Inflammatory macrophage treated with lipopolysaccharide for 4 hours (primary cell): ENCODE results near the gene ST7L.

Experiments
- DNase-seq: peaks from one replicate; pipeline ENCODE4 v3.0.0-alpha.2; 2020

The ST7L gene

DNA sequence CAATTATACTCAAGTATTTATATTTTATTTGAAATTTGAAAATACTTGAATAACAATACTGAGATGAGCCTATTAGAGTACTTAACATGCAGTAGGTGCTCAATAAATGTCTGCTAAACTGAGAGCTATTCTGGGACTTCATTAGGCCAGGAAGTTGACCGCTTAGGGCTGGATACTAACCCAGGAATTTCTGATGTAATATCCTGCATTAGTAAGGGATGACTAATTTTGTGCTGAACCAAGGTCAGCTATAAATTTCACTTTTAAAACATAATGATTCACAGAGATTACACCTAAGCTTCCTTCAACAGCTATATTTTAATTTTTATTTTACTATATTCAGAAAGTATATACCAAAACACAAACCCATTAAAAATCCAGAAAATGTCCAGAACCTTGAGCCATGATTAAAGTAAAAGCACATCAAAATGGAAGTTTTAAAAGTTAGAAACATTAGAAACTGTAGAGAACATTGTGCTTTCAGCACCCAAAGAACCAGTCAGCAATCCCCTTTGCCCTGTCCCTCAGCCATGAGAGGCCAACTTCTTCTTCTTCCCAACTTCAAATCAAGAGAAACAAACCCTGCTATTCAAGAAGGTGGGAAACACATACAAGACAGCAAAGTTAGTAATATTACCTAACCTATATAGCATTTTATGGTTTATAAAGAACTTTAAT lies 74.8 kb downstream of the ST7L start:
- DNase-seq = peak; percentile 81

- DNase-seq = peak; percentile 7
Measured at GRCh38 chr1:112542206-112542973, 76.6 kb downstream of the ST7L start.

GRCh38 chr1:112541299-112541698 lies 77.6 kb downstream of the ST7L start:
- no peak for DNase-seq

- no peak for DNase-seq
Measured at GRCh38 chr1:112540226-112540794, 78.6 kb downstream of the ST7L start.

GRCh38 chr1:112538883-112539282 lies 80.1 kb downstream of the ST7L start:
- DNase-seq = no peak

GRCh38 chr1:112537456-112537855 lies 81.5 kb downstream of the ST7L start:
- no peak for DNase-seq

GRCh38 chr1:112536561-112536960 lies 82.4 kb downstream of the ST7L start:
- DNase-seq = no peak

GRCh38 chr1:112533029-112533428 lies 85.9 kb downstream of the ST7L start:
- DNase-seq = no peak

DNA sequence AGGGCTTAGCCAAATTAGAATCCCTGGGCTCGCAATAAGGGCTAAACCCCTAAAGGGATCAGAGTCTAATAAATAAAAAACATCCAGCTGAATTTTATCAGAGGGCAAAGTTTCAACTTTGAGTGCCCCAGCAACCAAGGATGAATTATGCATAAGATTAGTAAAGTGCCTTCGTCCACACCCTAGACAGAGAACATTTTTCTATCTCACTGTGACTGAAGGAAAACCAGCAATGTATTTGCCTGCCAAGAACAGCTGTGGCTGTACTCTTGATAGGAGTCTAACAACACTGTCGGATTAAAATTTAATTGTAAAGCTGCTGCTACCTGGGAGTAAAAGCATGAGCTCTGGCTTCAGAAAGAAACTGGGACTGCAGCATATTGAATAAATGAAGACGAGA lies 86.9 kb downstream of the ST7L start:
- no peak for DNase-seq

- no peak for DNase-seq
Measured at GRCh38 chr1:112530832-112531231, 88.1 kb downstream of the ST7L start.

DNA sequence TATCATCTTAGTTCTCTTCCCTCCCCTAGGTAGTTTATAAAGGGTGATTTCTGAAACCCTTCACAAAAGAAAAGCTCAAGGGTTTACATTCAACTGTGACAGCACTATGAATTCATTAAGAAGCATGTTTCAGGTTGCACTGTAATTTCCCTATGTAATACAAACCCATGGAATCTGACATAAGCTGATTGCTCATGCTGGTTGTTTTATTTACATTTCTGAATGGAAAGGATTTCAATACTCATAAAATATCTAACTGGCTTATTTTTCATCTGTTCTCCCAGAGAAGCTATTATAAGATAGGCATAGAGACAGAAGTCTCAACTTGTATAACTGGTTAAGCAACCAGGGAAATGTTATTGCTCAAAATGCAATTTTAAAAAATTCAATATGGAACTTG lies 89.6 kb downstream of the ST7L start:
- no peak for DNase-seq

DNA sequence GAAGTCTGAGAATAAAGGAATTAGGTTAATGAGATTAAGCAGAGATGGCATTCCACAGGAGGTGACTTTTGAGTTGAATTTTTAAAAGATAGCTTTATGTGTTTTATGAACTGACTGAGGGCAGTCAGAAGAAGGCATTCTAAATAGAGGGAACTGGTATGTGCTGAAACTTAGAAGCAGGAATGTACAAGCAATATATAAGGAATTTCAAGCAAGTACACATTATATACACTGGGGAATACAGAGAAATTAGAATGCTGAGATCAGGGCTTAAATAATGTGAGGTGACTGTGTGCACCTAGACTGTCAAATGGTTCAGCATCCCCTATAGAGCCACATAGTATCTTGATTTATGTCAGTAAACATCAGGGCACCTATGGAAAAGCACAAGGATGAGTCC lies 90.9 kb downstream of the ST7L start:
- DNase-seq = no peak

- DNase-seq = no peak
Measured at GRCh38 chr1:112527266-112528010, 91.5 kb downstream of the ST7L start.

DNA sequence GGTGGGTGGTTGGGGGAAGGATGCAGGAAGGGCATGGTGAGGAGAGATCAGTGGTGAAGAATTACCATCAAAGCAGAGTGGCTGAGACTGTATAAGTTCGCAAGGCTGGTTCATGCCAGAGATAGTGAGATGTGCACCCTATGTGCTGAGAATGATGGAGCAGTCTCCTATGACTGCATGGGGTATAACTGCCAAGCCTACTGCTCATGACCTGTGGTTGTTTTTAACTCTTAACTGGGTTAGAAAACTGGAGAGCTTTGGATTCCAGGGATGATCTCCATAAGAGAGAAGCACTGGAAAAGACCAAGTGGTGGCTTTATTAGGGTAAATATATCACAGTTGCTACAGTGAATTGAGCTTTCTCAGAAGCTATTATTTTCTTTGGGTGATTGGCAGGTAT lies 94.0 kb downstream of the ST7L start:
- DNase-seq = no peak

DNA sequence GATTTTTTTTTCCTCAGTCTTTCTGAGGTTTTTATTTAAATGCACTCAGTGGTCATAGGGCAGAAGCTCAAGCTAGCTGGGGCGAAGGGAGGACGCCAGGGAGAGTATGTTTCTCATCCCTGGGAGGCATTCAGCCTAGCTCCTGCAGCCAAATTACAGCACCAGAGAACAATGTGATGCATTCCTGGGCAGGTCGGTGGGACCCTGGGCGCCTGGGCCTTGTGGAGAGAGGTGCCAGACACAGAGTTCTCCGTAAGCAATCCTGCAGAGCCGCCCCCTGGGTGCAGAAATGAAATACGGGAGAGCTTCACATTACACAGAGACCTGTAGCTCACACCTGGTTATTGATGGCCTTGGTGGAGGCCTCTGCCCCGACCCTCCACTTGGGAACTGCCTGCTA lies 94.7 kb downstream of the ST7L start:
- DNase-seq = no peak

DNA sequence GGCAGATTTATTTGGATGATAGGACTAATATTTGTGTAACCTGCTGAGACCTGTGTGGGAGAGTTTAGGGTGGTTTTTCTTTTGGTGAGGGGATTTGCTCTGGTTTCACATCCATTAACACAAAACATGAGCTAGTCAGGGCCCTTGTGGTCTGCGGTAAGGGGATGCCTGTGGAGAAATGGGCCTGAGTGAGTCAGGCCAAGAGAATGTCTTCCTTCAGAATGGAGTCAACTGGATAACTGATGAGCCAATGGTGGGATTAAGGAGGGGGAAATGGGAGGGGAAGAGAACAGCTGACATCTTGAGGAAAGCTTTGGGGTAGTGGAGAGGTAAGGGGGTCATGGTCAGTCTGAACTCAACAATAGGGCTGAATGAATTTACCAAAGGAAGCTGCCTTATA lies 96.3 kb downstream of the ST7L start:
- DNase-seq = no peak

GRCh38 chr1:112520166-112520565 lies 98.8 kb downstream of the ST7L start:
- DNase-seq = no peak

GRCh38 chr1:112518186-112518585 lies 100.8 kb downstream of the ST7L start:
- no peak for DNase-seq

- no peak for DNase-seq
Measured at GRCh38 chr1:112517646-112518045, 101.3 kb downstream of the ST7L start.

- no peak for DNase-seq
Measured at GRCh38 chr1:112517231-112517630, 101.7 kb downstream of the ST7L start.

- no peak for DNase-seq
Measured at GRCh38 chr1:112516141-112516540, 102.8 kb downstream of the ST7L start.

DNA sequence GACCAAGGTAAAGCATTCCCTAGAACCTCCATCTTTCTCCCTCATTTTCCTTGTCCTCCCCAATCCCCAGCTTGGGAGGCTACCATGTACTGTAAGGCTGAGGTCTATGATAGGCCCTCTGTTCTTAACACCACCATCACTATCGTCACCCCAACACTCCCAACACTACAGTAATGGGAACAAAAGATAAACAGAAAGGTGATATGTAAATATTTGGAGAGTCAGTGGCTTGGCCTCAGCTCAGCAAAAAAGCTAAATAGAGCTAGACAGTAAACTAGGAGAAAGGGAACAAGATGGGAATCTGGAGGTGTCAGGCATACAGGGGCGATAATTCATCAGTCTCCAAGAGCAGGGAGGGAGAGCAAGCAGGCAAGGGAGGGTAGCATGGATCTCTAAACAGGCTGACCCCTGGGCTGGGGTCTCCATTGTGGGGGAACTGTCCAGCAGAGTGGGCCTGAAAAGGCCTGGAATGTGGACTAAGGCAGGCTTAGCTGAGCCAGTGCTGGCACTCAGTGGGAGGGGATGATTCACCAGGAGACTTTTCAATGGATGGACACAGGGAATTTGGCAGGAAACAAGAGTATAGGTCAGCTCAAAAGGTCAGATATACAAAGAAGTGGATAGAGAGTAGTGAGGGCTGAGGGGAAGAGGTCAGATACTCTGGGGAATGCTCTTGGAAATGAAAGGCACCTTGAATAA lies 103.5 kb downstream of the ST7L start:
- no peak for DNase-seq

- no peak for DNase-seq
Measured at GRCh38 chr1:112514901-112515300, 104.0 kb downstream of the ST7L start.
